Gastroesophageal sphincter (tissue), 3 donors: ENCODE results near the gene TFAM.

Experiments used
- CTCF ChIP-seq, 4 experiments: fragments of 200-600 bp in 2 of 4; fragments of 450-650 bp in 2 of 4; sonication (generic) in 1 of 4; IDR thresholded peaks; one replicate each; pipeline ENCODE4 v1.5.1; 2017 to 2019; ENCODE audit warnings: antibody characterized with exemption in 4 of 4, mild to moderate bottlenecking in 2 of 4, moderate library complexity in 2 of 4
- EP300 ChIP-seq: sonication (generic); formaldehyde crosslinking; IDR thresholded peaks from one replicate; pipeline ENCODE4 v1.6.1; 2017; ENCODE audit warnings: antibody characterized with exemption, mild to moderate bottlenecking
- POLR2A ChIP-seq, 2 donors: fragments of 450-650 bp; IDR thresholded peaks; one replicate each; pipeline ENCODE4 v1.6.1; 2017; ENCODE audit warnings: antibody characterized with exemption in 2 of 2, mild to moderate bottlenecking in 2 of 2, moderate library complexity in 1 of 2
- POLR2AphosphoS5 ChIP-seq: sonication (generic); formaldehyde crosslinking; IDR thresholded peaks from one replicate; pipeline ENCODE4 v1.6.1; 2017; ENCODE audit warnings: antibody characterized with exemption

DNA sequence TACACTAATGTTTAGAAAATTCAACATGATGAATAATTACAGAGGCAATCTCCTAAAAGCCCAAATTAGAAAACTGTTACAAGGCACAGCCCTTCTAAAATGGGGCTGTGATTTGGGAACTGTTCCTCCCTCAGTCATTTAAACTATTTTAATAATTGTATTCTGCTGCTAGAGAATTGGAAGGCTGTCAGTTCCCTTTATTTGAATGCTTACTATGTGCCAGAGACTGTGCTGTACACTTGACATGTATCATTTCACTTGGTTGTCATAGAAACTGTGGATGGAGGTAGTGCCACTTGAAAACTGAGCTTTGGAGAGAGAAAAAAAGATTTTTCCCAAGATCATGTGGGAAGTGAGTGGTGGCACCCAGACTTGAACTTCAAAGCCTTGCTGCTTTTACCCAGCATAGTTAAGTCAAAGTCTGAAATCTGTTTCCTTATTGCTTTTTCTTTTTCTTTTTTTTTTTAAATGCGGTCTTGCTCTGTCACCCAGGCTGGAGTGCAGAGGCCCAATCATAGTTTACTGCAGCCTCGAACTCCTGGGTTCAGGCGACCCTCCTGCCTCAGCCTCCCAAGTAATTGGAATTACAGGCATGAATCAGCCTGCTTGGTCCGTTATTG, 26.8 kb upstream of the TFAM start:
- TF ChIP-seq CTCF (IDR thresholded peaks at IDR 0.05) (no peak), POLR2AphosphoS5 (no peak), POLR2A (IDR thresholded peaks at IDR 0.05) (no peak), EP300 (no peak)
